ENCODE data around the gene GCSAM.

Gene GCSAM

GRCh38 chr3:112140584-112140983 lies 7.5 kb upstream of the GCSAM start:
- H3K27me3 ChIP-seq (ENCODE audit: control insufficient read depth in 5 of 5, insufficient read depth in 4 of 5, low read length in 5 of 5): no peaks in the 10 kb centered on the region
- H3K4me1 ChIP-seq (ENCODE audit: control insufficient read depth in 5 of 5, insufficient read depth in 5 of 5, low read length in 5 of 5): peaks cover 0 to 3% (median 0%) of the 10 kb centered on the region in 5 donors
- H3K4me3 ChIP-seq (ENCODE audit: low read depth in 1 of 5, low read length in 5 of 5): no peak overlapping the region
- peaks cover 0 to 8% (median 0%) of the 10 kb centered on the region in 5 donors for H3K9me3 ChIP-seq (ENCODE audit: control insufficient read depth in 5 of 5, low read length in 5 of 5)
- no peak overlapping the region for H3K27ac ChIP-seq (ENCODE audit: low read depth, low read length)
- H3K36me3 ChIP-seq (ENCODE audit: control insufficient read depth in 5 of 5, insufficient read depth in 5 of 5, low read length in 5 of 5): no peaks in the 10 kb centered on the region
- no peak overlapping the region for H3K9ac ChIP-seq (ENCODE audit: low read length in 5 of 5)

GRCh38 chr3:112138219-112138969 lies 5.3 kb upstream of the GCSAM start:
- Histone ChIP-seq H3K4me1 (ENCODE audit: control insufficient read depth in 5 of 5, insufficient read depth in 5 of 5, low read length in 5 of 5) (peaks cover 0 to 4% (median 0%) of the 10 kb centered on the region in 5 donors), H3K9ac (ENCODE audit: low read length in 5 of 5) (no peak overlapping the region)

GRCh38 chr3:112137781-112138180 lies 4.7 kb upstream of the GCSAM start:
- Histone ChIP-seq H3K9me3 (ENCODE audit: control insufficient read depth in 5 of 5, low read length in 5 of 5) (no peaks in the 10 kb centered on the region), H3K4me3 (ENCODE audit: low read depth in 1 of 5, low read length in 5 of 5) (no peak overlapping the region), H3K4me1 (ENCODE audit: control insufficient read depth in 5 of 5, insufficient read depth in 5 of 5, low read length in 5 of 5) (peaks cover 0 to 4% (median 0%) of the 10 kb centered on the region in 5 donors), H3K27me3 (ENCODE audit: control insufficient read depth in 5 of 5, insufficient read depth in 4 of 5, low read length in 5 of 5) (no peaks in the 10 kb centered on the region), H3K27ac (ENCODE audit: low read depth, low read length) (no peak overlapping the region), H3K9ac (ENCODE audit: low read length in 5 of 5) (no peak overlapping the region), H3K36me3 (ENCODE audit: control insufficient read depth in 5 of 5, insufficient read depth in 5 of 5, low read length in 5 of 5) (no peaks in the 10 kb centered on the region)

More at GRCh38 chr3:112138219-112138969, 5.3 kb upstream of the GCSAM start:
- Histone ChIP-seq H3K4me3 (ENCODE audit: low read depth in 1 of 5, low read length in 5 of 5) (no peak overlapping the region), H3K36me3 (ENCODE audit: control insufficient read depth in 5 of 5, insufficient read depth in 5 of 5, low read length in 5 of 5) (no peaks in the 10 kb centered on the region), H3K9me3 (ENCODE audit: control insufficient read depth in 5 of 5, low read length in 5 of 5) (no peaks in the 10 kb centered on the region), H3K27me3 (ENCODE audit: control insufficient read depth in 5 of 5, insufficient read depth in 4 of 5, low read length in 5 of 5) (no peaks in the 10 kb centered on the region), H3K27ac (ENCODE audit: low read depth, low read length) (no peak overlapping the region)

GRCh38 chr3:112136959-112137693 lies 4.1 kb upstream of the GCSAM start:
- Histone ChIP-seq H3K9me3 (ENCODE audit: control insufficient read depth in 5 of 5, low read length in 5 of 5) (no peaks in the 10 kb centered on the region), H3K4me3 (ENCODE audit: low read depth in 1 of 5, low read length in 5 of 5) (no peak overlapping the region), H3K27me3 (ENCODE audit: control insufficient read depth in 5 of 5, insufficient read depth in 4 of 5, low read length in 5 of 5) (no peaks in the 10 kb centered on the region), H3K4me1 (ENCODE audit: control insufficient read depth in 5 of 5, insufficient read depth in 5 of 5, low read length in 5 of 5) (peaks cover 0 to 4% (median 0%) of the 10 kb centered on the region in 5 donors), H3K9ac (ENCODE audit: low read length in 5 of 5) (no peak overlapping the region), H3K27ac (ENCODE audit: low read depth, low read length) (no peak overlapping the region), H3K36me3 (ENCODE audit: control insufficient read depth in 5 of 5, insufficient read depth in 5 of 5, low read length in 5 of 5) (no peaks in the 10 kb centered on the region)

- H3K9ac ChIP-seq (ENCODE audit: low read length in 5 of 5): no peak overlapping the region
- no peaks in the 10 kb centered on the region for H3K36me3 ChIP-seq (ENCODE audit: control insufficient read depth in 5 of 5, insufficient read depth in 5 of 5, low read length in 5 of 5)
- no peaks in the 10 kb centered on the region for H3K9me3 ChIP-seq (ENCODE audit: control insufficient read depth in 5 of 5, low read length in 5 of 5)
- no peak overlapping the region for H3K27ac ChIP-seq (ENCODE audit: low read depth, low read length)
- no peaks in the 10 kb centered on the region for H3K27me3 ChIP-seq (ENCODE audit: control insufficient read depth in 5 of 5, insufficient read depth in 4 of 5, low read length in 5 of 5)
- H3K4me1 ChIP-seq (ENCODE audit: control insufficient read depth in 5 of 5, insufficient read depth in 5 of 5, low read length in 5 of 5): peaks cover 0 to 4% (median 0%) of the 10 kb centered on the region in 5 donors
- H3K4me3 ChIP-seq (ENCODE audit: low read depth in 1 of 5, low read length in 5 of 5): no peak overlapping the region
Measured at GRCh38 chr3:112136046-112136445, 3.0 kb upstream of the GCSAM start.

GRCh38 chr3:112134335-112135124 lies 1.5 kb upstream of the GCSAM start:
- no peaks in the 10 kb centered on the region for H3K9me3 ChIP-seq (ENCODE audit: control insufficient read depth in 5 of 5, low read length in 5 of 5)
- H3K4me1 ChIP-seq (ENCODE audit: control insufficient read depth in 5 of 5, insufficient read depth in 5 of 5, low read length in 5 of 5): peaks cover 0 to 4% (median 0%) of the 10 kb centered on the region in 5 donors
- no peak overlapping the region for H3K4me3 ChIP-seq (ENCODE audit: low read depth in 1 of 5, low read length in 5 of 5)
- H3K9ac ChIP-seq (ENCODE audit: low read length in 5 of 5): no peak overlapping the region
- H3K36me3 ChIP-seq (ENCODE audit: control insufficient read depth in 5 of 5, insufficient read depth in 5 of 5, low read length in 5 of 5): no peaks in the 10 kb centered on the region
- no peaks in the 10 kb centered on the region for H3K27me3 ChIP-seq (ENCODE audit: control insufficient read depth in 5 of 5, insufficient read depth in 4 of 5, low read length in 5 of 5)
- H3K27ac ChIP-seq (ENCODE audit: low read depth, low read length): no peak overlapping the region

- no peak overlapping the region for H3K27ac ChIP-seq (ENCODE audit: low read depth, low read length)
- H3K4me3 ChIP-seq (ENCODE audit: low read depth in 1 of 5, low read length in 5 of 5): no peak overlapping the region
- no peaks in the 10 kb centered on the region for H3K27me3 ChIP-seq (ENCODE audit: control insufficient read depth in 5 of 5, insufficient read depth in 4 of 5, low read length in 5 of 5)
- H3K9me3 ChIP-seq (ENCODE audit: control insufficient read depth in 5 of 5, low read length in 5 of 5): no peaks in the 10 kb centered on the region
- peaks cover 0 to 7% (median 0%) of the 10 kb centered on the region in 5 donors for H3K4me1 ChIP-seq (ENCODE audit: control insufficient read depth in 5 of 5, insufficient read depth in 5 of 5, low read length in 5 of 5)
- H3K9ac ChIP-seq (ENCODE audit: low read length in 5 of 5): no peak overlapping the region
- H3K36me3 ChIP-seq (ENCODE audit: control insufficient read depth in 5 of 5, insufficient read depth in 5 of 5, low read length in 5 of 5): no peaks in the 10 kb centered on the region
Measured at GRCh38 chr3:112133626-112134334, 732 bp upstream of the GCSAM start.

GRCh38 chr3:112132554-112132953 lies 494 bp downstream of the GCSAM start:
- H3K4me1 ChIP-seq (ENCODE audit: control insufficient read depth in 5 of 5, insufficient read depth in 5 of 5, low read length in 5 of 5): peaks cover 0 to 11% (median 4%) of the 10 kb centered on the region in 5 donors
- no peak overlapping the region for H3K4me3 ChIP-seq (ENCODE audit: low read depth in 1 of 5, low read length in 5 of 5)
- no peak overlapping the region for H3K9ac ChIP-seq (ENCODE audit: low read length in 5 of 5)
- no peaks in the 10 kb centered on the region for H3K27me3 ChIP-seq (ENCODE audit: control insufficient read depth in 5 of 5, insufficient read depth in 4 of 5, low read length in 5 of 5)
- H3K27ac ChIP-seq (ENCODE audit: low read depth, low read length): no peak overlapping the region
- H3K36me3 ChIP-seq (ENCODE audit: control insufficient read depth in 5 of 5, insufficient read depth in 5 of 5, low read length in 5 of 5): no peaks in the 10 kb centered on the region
- H3K9me3 ChIP-seq (ENCODE audit: control insufficient read depth in 5 of 5, low read length in 5 of 5): no peaks in the 10 kb centered on the region

GRCh38 chr3:112132088-112132487 lies 960 bp downstream of the GCSAM start:
- Histone ChIP-seq H3K9me3 (ENCODE audit: control insufficient read depth in 5 of 5, low read length in 5 of 5) (no peaks in the 10 kb centered on the region), H3K4me1 (ENCODE audit: control insufficient read depth in 5 of 5, insufficient read depth in 5 of 5, low read length in 5 of 5) (peaks cover 0 to 15% (median 5%) of the 10 kb centered on the region in 5 donors), H3K36me3 (ENCODE audit: control insufficient read depth in 5 of 5, insufficient read depth in 5 of 5, low read length in 5 of 5) (no peaks in the 10 kb centered on the region), H3K27ac (ENCODE audit: low read depth, low read length) (no peak overlapping the region), H3K27me3 (ENCODE audit: control insufficient read depth in 5 of 5, insufficient read depth in 4 of 5, low read length in 5 of 5) (no peaks in the 10 kb centered on the region), H3K4me3 (ENCODE audit: low read depth in 1 of 5, low read length in 5 of 5) (no peak overlapping the region), H3K9ac (ENCODE audit: low read length in 5 of 5) (no peak overlapping the region)
